GM12801 (cell line): ENCODE results near the gene UBASH3A.

Experiments used
- CTCF ChIP-seq: IDR thresholded peaks from one replicate; pipeline ENCODE4 v1.5.1; 2011; ENCODE audit warnings: control low read depth; ENCODE audit not compliant: insufficient read length; ENCODE audit errors: extremely low read depth

Gene UBASH3A

GRCh38 chr21:42467140-42467983 is 63.7 kb downstream of the UBASH3A start:
- TF ChIP-seq CTCF, result no peak

GRCh38 chr21:42468491-42469131 is 64.9 kb downstream of the UBASH3A start:
- no peak for TF ChIP-seq CTCF

GRCh38 chr21:42469272-42469671 is 65.6 kb downstream of the UBASH3A start:
- TF ChIP-seq CTCF, result no peak

- TF ChIP-seq CTCF, result no peak
Observed at GRCh38 chr21:42471206-42471605, 67.5 kb downstream of the UBASH3A start.

- TF ChIP-seq CTCF, result no peak
Observed at GRCh38 chr21:42471716-42472330, 68.1 kb downstream of the UBASH3A start.

- TF ChIP-seq CTCF, result no peak
Observed at GRCh38 chr21:42472521-42472920, 68.8 kb downstream of the UBASH3A start.

- TF ChIP-seq CTCF, result no peak
Observed at GRCh38 chr21:42473498-42474042, 69.9 kb downstream of the UBASH3A start.
